ENCODE data around the gene SORD.

The SORD gene

GRCh38 chr15:45114751-45115085, 91.7 kb downstream of the SORD start:
- H3K4me3 ChIP-seq (ENCODE audit: low read depth, low read length) = no peak overlapping the region

- no peak overlapping the region for H3K4me3 ChIP-seq (ENCODE audit: low read depth, low read length)
Measured at GRCh38 chr15:45115312-45115820, 92.4 kb downstream of the SORD start.

GRCh38 chr15:45116006-45116481, 93.0 kb downstream of the SORD start:
- H3K4me3 ChIP-seq (ENCODE audit: low read depth, low read length) = no peak overlapping the region

- no peak overlapping the region for H3K4me3 ChIP-seq (ENCODE audit: low read depth, low read length)
Measured at GRCh38 chr15:45116482-45117307, 93.7 kb downstream of the SORD start.

- H3K4me3 ChIP-seq (ENCODE audit: low read depth, low read length) = no peak overlapping the region
Measured at GRCh38 chr15:45117308-45118130, 94.5 kb downstream of the SORD start.

GRCh38 chr15:45118131-45118588, 95.2 kb downstream of the SORD start:
- no peak overlapping the region for H3K4me3 ChIP-seq (ENCODE audit: low read depth, low read length)

GRCh38 chr15:45118996-45119395, 96.0 kb downstream of the SORD start:
- H3K4me3 ChIP-seq (ENCODE audit: low read depth, low read length) = no peak overlapping the region

GRCh38 chr15:45120081-45120972, 97.3 kb downstream of the SORD start:
- H3K4me3 ChIP-seq (ENCODE audit: low read depth, low read length) = no peak overlapping the region

- H3K4me3 ChIP-seq (ENCODE audit: low read depth, low read length) = no peak overlapping the region
Measured at GRCh38 chr15:45121020-45121419, 98.0 kb downstream of the SORD start.

- no peak overlapping the region for H3K4me3 ChIP-seq (ENCODE audit: low read depth, low read length)
Measured at GRCh38 chr15:45121706-45122417, 98.9 kb downstream of the SORD start.

GRCh38 chr15:45122719-45123118, 99.7 kb downstream of the SORD start:
- H3K4me3 ChIP-seq (ENCODE audit: low read depth, low read length) = no peak overlapping the region

GRCh38 chr15:45123397-45123796, 100.4 kb downstream of the SORD start:
- H3K4me3 ChIP-seq (ENCODE audit: low read depth, low read length) = no peak overlapping the region

- no peak overlapping the region for H3K4me3 ChIP-seq (ENCODE audit: low read depth, low read length)
Measured at GRCh38 chr15:45126535-45127158, 103.7 kb downstream of the SORD start.

All from iPS-11a (cell line).